GM19328 (cell line): ENCODE measurements around the gene CATSPER1.
"Not testable (repeated sequence)": the region's sequence is repeated elsewhere in the genome, so short reads cannot be mapped to it uniquely, and the experiment has no call there.

Experiments
- ATAC-seq: cut with Tn5 transposase; IDR thresholded peaks from one replicate; pipeline ENCODE4 v1.9.1; 2021; ENCODE audit warnings: mild to moderate bottlenecking, moderate library complexity; ENCODE audit not compliant: unreplicated experiment

The CATSPER1 gene

GRCh38 chr11:66020618-66021357 is 5.5 kb downstream of the CATSPER1 start:
- no peak for ATAC-seq

GRCh38 chr11:66020212-66020611 is 6.1 kb downstream of the CATSPER1 start:
- no peak for ATAC-seq

DNA sequence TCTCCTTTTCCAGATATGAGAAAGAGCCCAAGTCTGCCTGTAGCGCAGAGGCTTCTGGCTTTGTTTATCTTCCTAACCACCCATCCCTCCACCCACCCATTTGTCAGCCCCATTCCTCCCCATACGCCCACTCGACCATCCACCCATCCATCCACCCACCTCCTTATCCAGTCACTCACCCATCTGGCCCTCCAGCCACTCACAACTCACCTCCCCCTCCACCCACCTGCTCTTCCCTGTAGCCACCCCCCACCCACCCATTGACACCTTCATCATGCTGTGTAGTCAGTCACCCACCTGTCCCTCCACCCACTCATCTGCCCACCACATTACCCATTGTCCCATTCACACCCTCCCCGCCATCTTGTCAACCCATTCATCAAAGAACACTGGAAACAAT is 9.0 kb downstream of the CATSPER1 start:
- no peak for ATAC-seq

GRCh38 chr11:66016793-66017177 is 9.5 kb downstream of the CATSPER1 start:
- no peak for ATAC-seq

GRCh38 chr11:66015936-66016792 is 10.1 kb downstream of the CATSPER1 start:
- ATAC-seq, result no peak

GRCh38 chr11:66015454-66015881 is 10.8 kb downstream of the CATSPER1 start:
- ATAC-seq, result no peak

- ATAC-seq, result no peak
These were observed 11.3 kb downstream of the CATSPER1 start for GRCh38 chr11:66014804-66015453.

DNA sequence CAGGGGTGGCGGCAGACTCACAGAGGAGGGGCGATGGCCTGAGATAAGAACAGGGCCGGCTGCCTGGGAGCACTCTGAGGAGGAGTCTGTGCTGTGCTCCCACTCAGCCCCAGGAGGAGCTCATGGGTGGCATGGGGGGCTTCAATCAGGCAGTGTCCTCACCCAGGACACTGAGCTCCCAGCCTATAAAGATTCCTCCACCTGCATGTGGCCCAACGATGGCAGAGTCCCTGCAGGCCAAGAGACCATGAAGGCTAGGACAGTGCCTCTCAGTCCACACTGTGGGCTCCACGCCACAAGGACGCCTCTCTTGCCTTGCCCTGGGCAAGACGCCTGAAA is 12.5 kb downstream of the CATSPER1 start:
- no peak for ATAC-seq

- ATAC-seq, result no peak
These were observed 13.1 kb downstream of the CATSPER1 start for GRCh38 chr11:66012946-66013761.

GRCh38 chr11:66012371-66012945 is 13.8 kb downstream of the CATSPER1 start:
- no peak for ATAC-seq

GRCh38 chr11:66011785-66012303 is 14.4 kb downstream of the CATSPER1 start, which contains the start of gene CST6:
Gene CST6, plus strand, starts transcription at chr11:66012008. Its CDS starts 37 bp downstream, at chr11:66012045.
- ATAC-seq, result no peak

DNA sequence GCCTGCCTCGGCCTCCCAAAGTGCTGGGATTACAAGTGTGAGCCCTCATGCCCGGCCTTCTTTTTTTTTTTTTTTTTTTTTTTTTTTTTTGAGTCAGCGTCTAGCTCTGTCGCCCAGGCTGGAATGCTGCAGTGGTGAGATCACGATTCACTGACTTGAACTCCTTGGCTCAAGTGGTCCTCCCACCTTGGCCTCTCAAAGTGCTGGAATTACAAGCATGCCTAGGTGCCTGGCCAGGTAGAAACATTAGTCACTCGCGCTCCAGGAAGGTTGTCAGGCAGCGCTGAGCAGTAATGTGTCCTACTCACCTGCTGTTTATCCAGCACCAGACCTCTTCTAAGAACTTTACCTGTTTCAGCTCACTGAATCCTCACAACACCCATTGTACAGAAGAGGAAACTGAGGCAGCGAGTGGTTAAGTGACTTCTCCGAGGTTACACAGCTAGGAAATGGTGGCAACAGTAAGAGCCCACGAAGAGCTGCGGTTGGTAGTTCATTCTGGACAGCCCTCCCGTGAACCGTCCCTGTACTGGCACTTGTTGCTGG is 15.0 kb downstream of the CATSPER1 start:
- no peak for ATAC-seq

DNA sequence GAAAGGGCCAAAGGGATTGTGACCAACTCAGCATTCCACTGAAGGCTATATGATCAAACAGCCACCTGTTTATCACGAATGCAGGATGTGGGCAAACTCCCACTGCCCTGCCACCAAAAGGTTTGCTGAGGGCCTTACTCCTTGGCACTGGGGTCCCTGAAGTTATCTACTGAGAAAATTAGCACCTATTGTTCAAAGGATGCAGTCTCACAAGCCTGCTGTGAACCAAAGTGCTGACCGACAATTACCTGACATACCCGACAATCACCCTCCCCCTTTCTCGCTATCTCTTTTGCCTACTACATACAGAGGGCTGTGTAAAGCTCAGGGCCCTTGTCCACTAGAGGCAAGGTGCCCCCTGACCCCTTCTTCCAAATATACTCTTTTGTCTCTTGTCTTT is 16.2 kb downstream of the CATSPER1 start:
- not testable (repeated sequence) for ATAC-seq

GRCh38 chr11:66008468-66009101 is 17.7 kb downstream of the CATSPER1 start:
- no peak for ATAC-seq

DNA sequence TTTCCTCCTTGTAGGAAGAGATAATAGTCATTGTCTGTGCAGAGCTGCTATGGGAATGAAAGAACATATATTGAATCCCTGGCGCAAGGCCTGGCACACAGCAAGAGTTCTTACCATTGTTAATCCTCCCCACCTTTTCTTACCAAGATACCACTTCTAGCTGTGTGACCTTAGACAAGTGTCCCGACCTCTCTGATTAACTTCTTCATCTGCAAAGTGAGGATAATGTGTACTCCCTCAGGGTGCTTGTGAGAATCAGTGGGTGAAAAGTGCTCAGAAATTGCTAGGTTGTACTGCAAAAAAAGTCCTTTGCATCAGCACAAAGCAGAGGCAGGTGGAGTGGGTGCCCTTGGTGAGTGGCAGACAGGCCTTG is 18.2 kb downstream of the CATSPER1 start:
- ATAC-seq, result no peak

GRCh38 chr11:66007201-66007634 is 19.1 kb downstream of the CATSPER1 start:
- no peak for ATAC-seq

GRCh38 chr11:66006891-66007176 is 19.4 kb downstream of the CATSPER1 start:
- no peak for ATAC-seq

DNA sequence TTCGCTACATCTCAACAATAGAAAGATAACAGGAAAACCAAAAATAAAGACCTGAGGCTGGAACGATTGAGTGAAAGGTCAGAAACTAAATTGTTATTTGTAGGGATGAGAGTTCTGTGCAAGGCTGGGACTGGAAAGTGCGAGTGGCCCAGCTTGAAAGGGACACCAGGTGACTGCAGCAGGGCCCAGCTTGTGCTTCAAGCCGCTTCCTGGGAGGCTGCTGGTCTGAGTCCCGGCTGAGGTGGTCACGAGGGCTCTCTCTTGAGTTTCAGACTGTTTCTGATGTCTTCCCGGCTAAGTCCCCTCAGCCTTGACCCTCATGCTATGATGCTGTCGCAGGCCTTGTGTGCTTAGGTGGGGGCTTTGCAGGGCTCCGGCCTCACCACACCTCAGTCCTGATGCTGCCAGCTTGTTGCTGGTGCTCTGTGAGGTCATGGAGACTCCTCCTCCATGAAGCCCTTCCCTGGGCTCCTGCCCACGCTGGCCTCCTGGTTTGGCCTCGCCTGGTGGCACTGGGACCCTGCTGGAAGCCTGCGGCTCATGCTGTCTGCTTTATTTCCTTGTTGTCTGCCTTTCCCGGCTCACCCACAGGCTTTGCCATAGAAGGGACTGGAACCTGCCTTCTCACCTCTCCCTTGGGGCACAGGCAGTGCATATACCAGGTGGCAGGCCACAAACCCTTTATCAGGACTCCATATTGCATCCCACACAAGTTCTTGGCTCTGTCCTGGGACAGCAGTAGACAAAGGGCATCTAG is 20.0 kb downstream of the CATSPER1 start:
- ATAC-seq, result no peak

DNA sequence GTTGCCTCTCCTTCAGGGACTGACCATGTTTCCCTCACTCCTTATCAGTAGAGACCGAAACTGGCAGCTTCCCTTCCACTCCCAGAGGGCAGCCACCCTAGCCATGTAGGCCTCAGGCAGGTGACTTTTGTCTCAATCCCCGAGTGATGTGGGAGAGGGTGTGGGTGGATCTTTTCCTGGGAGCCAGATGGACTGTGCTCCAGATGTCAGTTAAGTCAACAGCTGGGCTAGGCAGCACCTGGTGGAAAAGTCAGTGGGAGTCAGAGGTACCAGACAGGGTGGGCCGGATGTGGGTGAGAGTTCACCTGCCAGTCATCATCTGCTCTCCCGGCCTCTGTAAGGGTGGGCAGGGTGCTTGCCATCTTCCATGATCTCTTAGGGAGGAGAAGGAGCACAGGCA is 22.1 kb downstream of the CATSPER1 start:
- ATAC-seq, result no peak
